ENCODE measurements around the gene STXBP6.

Gene STXBP6

DNA sequence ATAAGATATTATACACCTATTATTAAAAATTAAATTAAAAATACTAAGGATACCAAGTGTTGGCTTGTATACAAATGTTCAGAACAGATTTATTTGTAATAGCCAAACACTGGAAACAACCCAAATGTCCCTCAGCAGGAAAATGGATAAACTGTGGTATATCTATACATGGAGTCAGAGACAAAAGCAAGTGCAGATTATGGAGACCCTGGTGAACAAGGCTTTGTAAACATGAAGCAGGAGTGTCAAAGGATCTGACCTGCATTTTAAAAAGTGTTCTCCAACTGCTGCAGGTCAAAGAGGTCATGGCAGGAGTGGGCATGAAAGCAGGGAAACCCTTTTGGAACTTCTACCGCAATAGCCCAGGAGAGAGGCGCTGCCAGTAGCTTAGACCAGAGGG, 181.6 kb downstream of the STXBP6 start:
- no peak for DNase-seq
- H3K27me3 ChIP-seq (replicated peaks; ENCODE audit: control insufficient read depth, insufficient read depth, low read length, poor library complexity, severe bottlenecking): no peaks in the 10 kb centered on the region
- H3K4me3 ChIP-seq (ENCODE audit: insufficient read depth, low read depth, low read length, poor library complexity, severe bottlenecking): no peak overlapping the region

DNA sequence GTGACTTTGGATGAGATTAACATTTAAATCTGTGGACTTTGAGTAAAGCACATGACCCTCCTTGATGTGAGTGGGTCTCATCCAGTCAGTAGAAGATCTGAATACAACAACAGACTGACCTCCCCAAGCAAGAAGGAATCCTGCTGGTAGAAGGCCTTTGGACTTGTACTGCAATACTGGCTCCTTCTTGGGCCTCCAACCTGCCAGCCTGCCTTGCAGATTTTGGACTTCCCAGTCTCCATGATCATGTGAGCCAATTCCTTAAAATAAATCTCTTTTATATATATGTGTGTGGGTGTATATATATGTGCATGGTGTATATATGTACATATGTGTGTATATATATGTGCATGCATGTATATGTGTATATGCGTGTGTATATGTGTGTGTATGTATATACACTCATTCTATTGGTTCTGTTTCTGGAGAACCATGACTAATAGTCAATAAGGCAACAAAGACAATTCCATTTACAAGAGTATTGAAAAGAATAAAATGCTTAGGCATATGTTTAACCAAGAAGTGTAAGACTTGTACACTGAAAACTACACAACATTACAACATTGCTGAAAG, 183.8 kb downstream of the STXBP6 start:
- no peak overlapping the region for H3K4me3 ChIP-seq (ENCODE audit: insufficient read depth, low read depth, low read length, poor library complexity, severe bottlenecking)
- H3K4me1 ChIP-seq (ENCODE audit: control insufficient read depth, insufficient read depth, low read length, poor library complexity, severe bottlenecking): no peaks in the 10 kb centered on the region
- no peaks in the 10 kb centered on the region for H3K9me3 ChIP-seq (ENCODE audit: control insufficient read depth, low read length)
- no peaks in the 10 kb centered on the region for H3K27me3 ChIP-seq (replicated peaks; ENCODE audit: control insufficient read depth, insufficient read depth, low read length, poor library complexity, severe bottlenecking)
- no peak overlapping the region for H3K27ac ChIP-seq (ENCODE audit: insufficient read depth, low read length, poor library complexity, severe bottlenecking)
- DNase-seq: no peak
- H3K36me3 ChIP-seq (ENCODE audit: control insufficient read depth, insufficient read depth, low read length): no peaks in the 10 kb centered on the region

More for the DNA sequence above, 181.6 kb downstream of the STXBP6 start:
- H3K36me3 ChIP-seq (ENCODE audit: control insufficient read depth, insufficient read depth, low read length): no peaks in the 10 kb centered on the region
- no peak overlapping the region for H3K27ac ChIP-seq (ENCODE audit: insufficient read depth, low read length, poor library complexity, severe bottlenecking)
- H3K4me1 ChIP-seq (ENCODE audit: control insufficient read depth, insufficient read depth, low read length, poor library complexity, severe bottlenecking): no peaks in the 10 kb centered on the region
- no peaks in the 10 kb centered on the region for H3K9me3 ChIP-seq (ENCODE audit: control insufficient read depth, low read length)

DNA sequence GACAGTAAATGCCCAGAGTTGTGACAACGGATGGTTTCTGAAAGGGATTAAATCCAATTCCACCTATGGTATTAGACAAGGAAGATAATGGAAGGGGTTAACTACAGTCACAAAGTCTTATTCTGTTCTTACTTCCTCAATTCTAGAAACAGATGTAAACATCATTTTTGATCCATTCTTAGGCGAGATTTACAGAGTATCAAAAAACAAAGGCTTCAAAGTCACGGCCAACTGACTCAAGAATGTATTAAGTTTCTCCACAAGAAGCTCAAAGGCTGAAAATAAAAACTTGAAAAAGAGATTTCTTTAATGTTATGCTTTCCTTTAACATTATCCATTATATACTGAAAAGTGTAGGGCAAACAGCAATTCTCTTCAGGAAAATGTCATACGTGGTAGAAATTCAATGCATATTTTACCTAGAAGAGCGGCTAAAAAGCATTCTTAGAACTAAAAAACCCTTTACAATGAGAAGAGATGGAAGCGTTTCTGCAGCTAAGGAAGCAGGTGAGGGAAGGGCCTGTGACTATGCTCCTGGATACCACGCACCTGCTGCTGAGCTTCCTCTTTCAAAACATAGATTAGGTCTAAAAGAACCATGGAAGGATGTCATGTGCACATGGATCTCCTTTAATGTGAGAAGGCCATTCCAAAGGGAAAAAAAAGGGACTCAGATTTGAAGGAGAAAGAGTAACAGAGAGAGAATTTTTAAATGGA, 185.8 kb downstream of the STXBP6 start:
- DNase-seq: no peak
- no peak overlapping the region for H3K27ac ChIP-seq (ENCODE audit: insufficient read depth, low read length, poor library complexity, severe bottlenecking)
- no peaks in the 10 kb centered on the region for H3K4me1 ChIP-seq (ENCODE audit: control insufficient read depth, insufficient read depth, low read length, poor library complexity, severe bottlenecking)
- H3K27me3 ChIP-seq (replicated peaks; ENCODE audit: control insufficient read depth, insufficient read depth, low read length, poor library complexity, severe bottlenecking): no peaks in the 10 kb centered on the region
- H3K9me3 ChIP-seq (ENCODE audit: control insufficient read depth, low read length): no peaks in the 10 kb centered on the region
- H3K4me3 ChIP-seq (ENCODE audit: insufficient read depth, low read depth, low read length, poor library complexity, severe bottlenecking): no peak overlapping the region
- no peaks in the 10 kb centered on the region for H3K36me3 ChIP-seq (ENCODE audit: control insufficient read depth, insufficient read depth, low read length)

DNA sequence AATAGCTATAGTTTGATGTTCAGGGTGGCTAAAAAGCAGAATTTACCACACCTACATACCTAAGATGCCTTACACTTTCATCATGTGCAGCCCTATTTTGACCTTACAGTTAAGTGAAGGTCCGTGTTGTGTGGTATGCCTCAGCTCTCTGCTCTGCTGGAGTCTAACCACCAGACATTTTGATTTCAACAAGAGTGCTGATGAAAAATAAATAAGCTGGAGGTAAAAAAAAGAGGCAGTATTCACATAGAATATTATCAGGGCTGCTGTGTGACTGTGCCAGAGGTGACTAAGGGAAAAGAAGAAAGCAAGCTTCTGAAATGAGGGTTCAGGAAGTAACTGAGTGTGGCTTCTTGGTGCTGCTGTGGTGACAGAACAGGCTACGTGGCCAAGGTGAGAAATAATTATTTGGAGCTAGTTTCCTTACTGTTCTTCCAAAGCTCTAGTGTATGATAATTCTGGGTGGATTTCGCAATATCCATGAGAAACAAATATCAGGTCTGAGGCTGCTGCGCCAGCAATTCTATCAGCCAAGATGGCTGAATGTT, 188.8 kb downstream of the STXBP6 start:
- no peaks in the 10 kb centered on the region for H3K27me3 ChIP-seq (replicated peaks; ENCODE audit: control insufficient read depth, insufficient read depth, low read length, poor library complexity, severe bottlenecking)
- DNase-seq: no peak
- H3K36me3 ChIP-seq (ENCODE audit: control insufficient read depth, insufficient read depth, low read length): no peaks in the 10 kb centered on the region
- H3K4me3 ChIP-seq (ENCODE audit: insufficient read depth, low read depth, low read length, poor library complexity, severe bottlenecking): no peak overlapping the region
- no peak overlapping the region for H3K27ac ChIP-seq (ENCODE audit: insufficient read depth, low read length, poor library complexity, severe bottlenecking)
- H3K9me3 ChIP-seq (ENCODE audit: control insufficient read depth, low read length): no peaks in the 10 kb centered on the region
- H3K4me1 ChIP-seq (ENCODE audit: control insufficient read depth, insufficient read depth, low read length, poor library complexity, severe bottlenecking): no peaks in the 10 kb centered on the region

DNA sequence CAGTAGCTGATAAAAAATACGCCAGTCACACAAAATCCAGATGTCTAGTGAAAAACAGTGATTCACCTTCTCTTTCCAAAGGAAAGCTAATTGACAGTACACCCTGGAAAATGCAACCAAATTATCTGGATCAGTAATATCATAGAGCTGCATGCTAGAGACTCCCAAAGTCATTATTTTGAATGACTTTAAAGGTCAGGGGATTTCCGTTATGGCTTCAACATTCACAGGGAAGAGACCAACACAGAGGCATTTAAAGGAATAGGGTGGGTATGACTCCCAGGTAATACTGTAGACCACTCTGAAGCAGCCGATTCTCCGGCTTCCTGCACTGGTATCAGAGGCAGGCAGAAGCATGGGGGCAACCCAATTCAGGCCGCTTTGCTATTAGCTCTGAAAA, 190.4 kb downstream of the STXBP6 start:
- Histone ChIP-seq H3K9me3 (ENCODE audit: control insufficient read depth, low read length) (no peaks in the 10 kb centered on the region), H3K27me3 (replicated peaks; ENCODE audit: control insufficient read depth, insufficient read depth, low read length, poor library complexity, severe bottlenecking) (no peaks in the 10 kb centered on the region), H3K36me3 (ENCODE audit: control insufficient read depth, insufficient read depth, low read length) (no peaks in the 10 kb centered on the region), H3K4me3 (ENCODE audit: insufficient read depth, low read depth, low read length, poor library complexity, severe bottlenecking) (no peak overlapping the region), H3K27ac (ENCODE audit: insufficient read depth, low read length, poor library complexity, severe bottlenecking) (no peak overlapping the region), H3K4me1 (ENCODE audit: control insufficient read depth, insufficient read depth, low read length, poor library complexity, severe bottlenecking) (no peaks in the 10 kb centered on the region)
- no peak for DNase-seq

DNA sequence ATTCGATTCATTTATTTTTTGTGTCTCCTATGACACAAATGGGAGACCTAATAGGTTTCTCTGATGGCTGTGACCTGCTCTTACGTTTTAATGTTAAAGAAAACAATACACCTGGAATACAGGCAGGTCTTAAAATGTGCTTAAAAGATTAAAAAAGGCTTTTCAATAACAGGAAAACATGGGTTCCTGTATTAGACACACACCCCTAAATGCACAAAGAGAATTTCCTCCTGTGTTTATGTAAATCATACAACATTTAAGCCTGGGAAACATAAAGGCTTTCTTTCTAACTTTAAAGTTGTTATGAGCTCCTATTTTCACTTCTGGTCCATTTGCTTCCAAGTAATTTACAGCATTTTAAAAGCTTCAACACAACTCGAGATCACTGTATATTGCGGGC, 191.3 kb downstream of the STXBP6 start:
- Histone ChIP-seq H3K27ac (ENCODE audit: insufficient read depth, low read length, poor library complexity, severe bottlenecking) (no peak overlapping the region), H3K4me1 (ENCODE audit: control insufficient read depth, insufficient read depth, low read length, poor library complexity, severe bottlenecking) (no peaks in the 10 kb centered on the region), H3K36me3 (ENCODE audit: control insufficient read depth, insufficient read depth, low read length) (no peaks in the 10 kb centered on the region), H3K27me3 (replicated peaks; ENCODE audit: control insufficient read depth, insufficient read depth, low read length, poor library complexity, severe bottlenecking) (no peaks in the 10 kb centered on the region), H3K4me3 (ENCODE audit: insufficient read depth, low read depth, low read length, poor library complexity, severe bottlenecking) (no peak overlapping the region), H3K9me3 (ENCODE audit: control insufficient read depth, low read length) (no peaks in the 10 kb centered on the region)
- no peak for DNase-seq

DNA sequence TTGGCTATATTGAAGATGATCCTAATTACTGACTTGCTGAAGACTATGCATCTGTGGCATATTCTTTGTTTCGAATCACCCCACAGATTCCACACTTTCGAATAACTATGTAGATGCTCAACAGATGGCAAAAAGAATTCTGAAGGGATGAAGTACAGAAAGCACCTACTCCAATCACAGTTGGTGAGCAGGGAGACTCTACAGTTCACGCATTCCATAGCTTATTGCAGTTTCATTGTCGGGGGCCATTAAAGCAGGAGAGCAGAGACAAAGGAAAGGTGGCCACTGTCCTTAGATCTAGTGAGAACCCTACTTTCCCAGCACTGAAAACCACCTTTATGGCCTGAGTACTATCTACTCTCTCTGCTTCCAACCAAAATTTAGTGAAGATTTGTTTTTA, 191.9 kb downstream of the STXBP6 start:
- Histone ChIP-seq H3K36me3 (ENCODE audit: control insufficient read depth, insufficient read depth, low read length) (no peaks in the 10 kb centered on the region), H3K4me3 (ENCODE audit: insufficient read depth, low read depth, low read length, poor library complexity, severe bottlenecking) (no peak overlapping the region), H3K27me3 (replicated peaks; ENCODE audit: control insufficient read depth, insufficient read depth, low read length, poor library complexity, severe bottlenecking) (no peaks in the 10 kb centered on the region), H3K9me3 (ENCODE audit: control insufficient read depth, low read length) (no peaks in the 10 kb centered on the region), H3K27ac (ENCODE audit: insufficient read depth, low read length, poor library complexity, severe bottlenecking) (no peak overlapping the region), H3K4me1 (ENCODE audit: control insufficient read depth, insufficient read depth, low read length, poor library complexity, severe bottlenecking) (no peaks in the 10 kb centered on the region)
- DNase-seq: no peak

DNA sequence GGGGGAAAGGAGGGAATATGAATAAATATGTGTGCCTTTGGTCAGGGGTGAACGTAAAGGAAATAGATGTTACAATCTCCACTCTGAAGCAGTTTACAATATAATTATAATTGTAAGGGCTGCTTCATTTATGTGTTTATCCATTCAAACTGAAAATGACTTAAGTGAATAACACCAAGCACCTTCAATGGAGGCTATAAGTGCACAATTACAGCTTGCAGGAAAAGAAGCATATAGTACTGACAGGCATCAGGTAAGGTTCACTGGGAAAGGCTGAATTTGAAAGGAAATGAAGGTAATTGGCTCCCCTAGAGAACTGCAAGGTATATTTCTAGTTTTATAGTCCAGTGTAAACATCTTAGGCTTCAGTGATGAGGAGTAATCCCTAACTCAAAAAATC, 192.7 kb downstream of the STXBP6 start:
- Histone ChIP-seq H3K4me3 (ENCODE audit: insufficient read depth, low read depth, low read length, poor library complexity, severe bottlenecking) (no peak overlapping the region), H3K4me1 (ENCODE audit: control insufficient read depth, insufficient read depth, low read length, poor library complexity, severe bottlenecking) (no peaks in the 10 kb centered on the region)

DNA sequence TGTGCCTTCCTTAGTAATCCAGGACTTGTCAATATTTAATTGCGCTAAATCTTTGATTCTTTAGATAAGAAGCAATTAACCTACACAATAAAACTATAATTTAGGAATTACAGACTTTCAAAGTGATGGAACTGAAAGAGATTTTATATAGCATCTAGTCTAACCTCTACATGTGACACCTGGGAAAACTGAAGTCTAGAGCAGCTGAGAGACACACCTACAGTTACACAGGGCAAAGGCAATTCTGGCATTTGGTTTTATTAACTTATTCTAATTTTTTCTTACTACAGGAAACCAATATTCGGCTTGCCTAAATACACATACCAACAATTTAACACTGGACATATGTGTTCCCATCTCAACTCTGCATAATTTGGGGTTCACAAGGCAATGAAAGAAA, 196.5 kb downstream of the STXBP6 start:
- no peak for DNase-seq
- Histone ChIP-seq H3K27ac (ENCODE audit: insufficient read depth, low read length, poor library complexity, severe bottlenecking) (no peak overlapping the region), H3K36me3 (ENCODE audit: control insufficient read depth, insufficient read depth, low read length) (no peaks in the 10 kb centered on the region), H3K4me1 (ENCODE audit: control insufficient read depth, insufficient read depth, low read length, poor library complexity, severe bottlenecking) (no peaks in the 10 kb centered on the region), H3K4me3 (ENCODE audit: insufficient read depth, low read depth, low read length, poor library complexity, severe bottlenecking) (no peak overlapping the region), H3K27me3 (replicated peaks; ENCODE audit: control insufficient read depth, insufficient read depth, low read length, poor library complexity, severe bottlenecking) (no peaks in the 10 kb centered on the region), H3K9me3 (ENCODE audit: control insufficient read depth, low read length) (no peaks in the 10 kb centered on the region)

More for the DNA sequence above, 192.7 kb downstream of the STXBP6 start:
- Histone ChIP-seq H3K27ac (ENCODE audit: insufficient read depth, low read length, poor library complexity, severe bottlenecking) (no peak overlapping the region), H3K9me3 (ENCODE audit: control insufficient read depth, low read length) (no peaks in the 10 kb centered on the region), H3K27me3 (replicated peaks; ENCODE audit: control insufficient read depth, insufficient read depth, low read length, poor library complexity, severe bottlenecking) (no peaks in the 10 kb centered on the region), H3K36me3 (ENCODE audit: control insufficient read depth, insufficient read depth, low read length) (no peaks in the 10 kb centered on the region)
- no peak for DNase-seq

DNA sequence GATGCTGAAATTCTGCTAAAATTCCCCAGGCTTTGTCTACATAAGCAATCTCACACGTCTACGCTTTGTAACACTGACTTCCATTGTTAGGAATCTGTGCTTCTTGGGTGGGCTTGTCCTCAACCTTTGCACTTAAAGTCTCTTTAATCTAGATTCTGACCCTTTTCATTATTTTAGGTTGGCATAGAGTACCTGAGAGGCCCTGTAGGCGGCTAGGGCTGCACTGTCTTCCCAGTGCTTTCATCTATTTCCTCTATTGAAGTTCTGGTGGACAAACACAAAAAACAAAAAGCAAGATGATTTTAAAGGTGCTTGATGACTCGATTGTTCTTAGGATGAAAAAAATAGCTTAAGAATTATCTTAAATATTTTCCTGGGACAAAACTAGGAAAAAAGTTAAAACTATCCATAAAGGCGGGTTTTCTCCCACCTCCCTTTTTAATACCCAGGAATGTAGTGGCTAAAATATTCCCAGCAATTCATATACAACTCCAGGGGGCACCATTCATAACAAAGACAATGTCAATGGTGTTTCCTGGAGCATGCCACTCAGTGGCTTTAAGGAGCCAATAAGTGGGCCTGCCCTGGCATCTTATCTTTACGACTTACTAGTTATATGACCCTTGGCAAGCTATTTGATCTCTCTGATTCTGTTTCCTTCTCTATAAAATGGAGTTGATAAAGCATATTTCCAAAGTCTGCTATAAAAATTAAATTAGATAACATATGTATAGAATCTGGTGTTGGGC, 197.5 kb downstream of the STXBP6 start:
- H3K9me3 ChIP-seq (ENCODE audit: control insufficient read depth, low read length): no peaks in the 10 kb centered on the region
- no peaks in the 10 kb centered on the region for H3K36me3 ChIP-seq (ENCODE audit: control insufficient read depth, insufficient read depth, low read length)
- H3K27ac ChIP-seq (ENCODE audit: insufficient read depth, low read length, poor library complexity, severe bottlenecking): no peak overlapping the region
- H3K27me3 ChIP-seq (replicated peaks; ENCODE audit: control insufficient read depth, insufficient read depth, low read length, poor library complexity, severe bottlenecking): no peaks in the 10 kb centered on the region
- H3K4me3 ChIP-seq (ENCODE audit: insufficient read depth, low read depth, low read length, poor library complexity, severe bottlenecking): no peak overlapping the region
- DNase-seq: no peak
- no peaks in the 10 kb centered on the region for H3K4me1 ChIP-seq (ENCODE audit: control insufficient read depth, insufficient read depth, low read length, poor library complexity, severe bottlenecking)

Measured in effector memory CD4-positive, alpha-beta T cell (primary cell).